K562 treated with DMSO at 1 percent for 4 hours (cell line): ENCODE results near the gene RAB31. TPM values are rescaled to one million over a fixed set of nuclear protein-coding genes. Genes with fewer than 3 reads are reported as not detected.

Source experiments
- total RNA-seq: library from RNA; unstranded; fragments of 300-600 nt; gene quantifications from 2 replicates; pipeline ENCODE4 v1.2.3, GENCODE V29; 2022; ENCODE audit not compliant: insufficient read depth

Gene RAB31
- 18.2 and 19.1 TPM in 2 replicates for total RNA-seq

GRCh38 chr18:9708057-9708433, at the start of gene RAB31:
Gene RAB31, plus strand, starts transcription at chr18:9708301. Its CDS starts 105 bp downstream, at chr18:9708406.

GRCh38 chr18:9885170-9886004, 177.3 kb downstream of the RAB31 start, which contains the start of gene TXNDC2:
Gene TXNDC2, plus strand, starts transcription at chr18:9885973. Its CDS starts 708 bp downstream, at chr18:9886681.

Other genes starting within 250 kb of the RAB31 start
- gene RALBP1, start 232.8 kb upstream of the RAB31 start, total RNA-seq: 41.8 and 45.1 TPM in 2 replicates
- gene PPP4R1, start 93.7 kb upstream of the RAB31 start, total RNA-seq: 17.4 and 23.0 TPM in 2 replicates
- 0.28 TPM in 1 of 2 replicates, not detected in the other for gene TXNDC2, start 177.7 kb downstream of the RAB31 start, total RNA-seq
- 254 and 269 TPM in 2 replicates for gene VAPA, start 205.7 kb downstream of the RAB31 start, total RNA-seq